HepG2 (cell line): ENCODE measurements around the gene RIPOR3. TPM values are rescaled to one million over a fixed set of nuclear protein-coding genes. Genes with fewer than 3 reads are reported as not detected.

Experiments
- CBX1 ChIP-seq: IDR thresholded peaks from one replicate; pipeline ENCODE4 v1.6.1; 2016; ENCODE audit warnings: antibody characterized with exemption, low read depth
- CBX2 ChIP-seq, 2 experiments: fragments of 200-600 bp in 1 of 2; sonication (generic); formaldehyde crosslinking in 1 of 2; IDR thresholded peaks; 2 replicates each; pipeline versions ENCODE4 v1.7.0 to v1.8.1; 2018 to 2022; ENCODE audit warnings: low read depth in 2 of 2, low read length in 1 of 2, mild to moderate bottlenecking in 1 of 2, missing genetic modification reagents in 1 of 2
- HINFP ChIP-seq: sonication (generic); formaldehyde crosslinking; IDR thresholded peaks from 2 replicates; pipeline ENCODE4 v1.4.0; 2020; ENCODE audit warnings: low read depth, mild to moderate bottlenecking, missing genetic modification reagents
- HMGA1 ChIP-seq: sonication (generic); formaldehyde crosslinking; conservative IDR thresholded peaks from 2 replicates; pipeline ENCODE4 v1.4.0; 2020; ENCODE audit warnings: missing genetic modification reagents
- KLF13 ChIP-seq: sonication (generic); formaldehyde crosslinking; IDR thresholded peaks from 2 replicates; pipeline ENCODE4 v1.4.0; 2020; ENCODE audit warnings: mild to moderate bottlenecking, missing genetic modification reagents
- LRRFIP1 ChIP-seq: sonication (generic); formaldehyde crosslinking; conservative IDR thresholded peaks from 2 replicates; pipeline ENCODE4 v1.4.0; 2020; ENCODE audit warnings: missing genetic modification reagents
- MIER3 ChIP-seq: IDR thresholded peaks from 2 replicates; pipeline ENCODE4 v1.6.1; 2016; ENCODE audit warnings: missing compliant biosample characterization, borderline replicate concordance
- MTF1 ChIP-seq: sonication (generic); formaldehyde crosslinking; IDR thresholded peaks from 2 replicates; pipeline ENCODE4 v1.5.0; 2020; ENCODE audit warnings: missing genetic modification reagents
- NR2F2 ChIP-seq: IDR thresholded peaks from 2 replicates; pipeline ENCODE4 v1.6.1; 2012; ENCODE audit warnings: low read depth, inconsistent platforms, borderline replicate concordance
- RORA ChIP-seq: sonication (generic); formaldehyde crosslinking; IDR thresholded peaks from 2 replicates; pipeline ENCODE4 v1.5.0; 2020; ENCODE audit warnings: mild to moderate bottlenecking, missing genetic modification reagents, moderate library complexity
- STAT6 ChIP-seq: sonication (generic); formaldehyde crosslinking; IDR thresholded peaks from 2 replicates; pipeline ENCODE4 v1.4.0; 2020; ENCODE audit warnings: missing genetic modification reagents, mild to moderate bottlenecking, borderline replicate concordance
- TBP ChIP-seq: sonication (generic); formaldehyde crosslinking; IDR thresholded peaks from 2 replicates; pipeline ENCODE4 v1.5.0; 2020; ENCODE audit warnings: missing genetic modification reagents
- THAP9 ChIP-seq: sonication (generic); formaldehyde crosslinking; IDR thresholded peaks from 2 replicates; pipeline ENCODE4; 2020; ENCODE audit warnings: missing genetic modification reagents, mild to moderate bottlenecking, borderline replicate concordance
- ZBTB43 ChIP-seq: sonication (generic); formaldehyde crosslinking; conservative IDR thresholded peaks from 2 replicates; pipeline ENCODE4 v1.4.0; 2020; ENCODE audit warnings: missing genetic modification reagents
- ZSCAN5A ChIP-seq: sonication (generic); formaldehyde crosslinking; IDR thresholded peaks from 2 replicates; pipeline ENCODE4 v1.8.0; 2022; ENCODE audit warnings: mild to moderate bottlenecking, missing genetic modification reagents, borderline replicate concordance
- polyA plus RNA-seq, 8 experiments: library from polyadenylated mRNA; depleted of rRNA in 3 of 8; stranded (reverse) in 7 of 8; unstranded in 1 of 8; fragments of >200 nt; fragmentation: Illumina TruSeq in 4 of 8; extraction: Trizol in 4 of 8; gene quantifications; 2 replicates each; pipeline versions ENCODE4 v1.2.1 to v1.2.3, GENCODE V29; 2011 to 2016; ENCODE audit warnings: low read depth in 4 of 8, missing spikeins in 1 of 8, mixed read lengths in 1 of 8; ENCODE audit not compliant: insufficient read depth in 1 of 8
- total RNA-seq, 5 experiments: library from RNA; depleted of rRNA; stranded (reverse); fragments of >200 nt; fragmentation: Illumina TruSeq; extraction: Trizol; gene quantifications; 2 replicates each; pipeline ENCODE4 v1.2.3, GENCODE V29; 2016; ENCODE audit warnings: low read depth in 1 of 5

Gene RIPOR3
- total and polyA plus RNA-seq, 2 of the 13 experiments (the other 11 are each of a cell fraction or from before 2014, with no cell fraction given): 0.18 TPM; not detected in 1

- TF ChIP-seq KLF13 (CRISPR knock-in tag): no peak
- TF ChIP-seq LRRFIP1 (CRISPR knock-in tag): no peak
- no peak for TF ChIP-seq THAP9 (CRISPR knock-in tag)
- TF ChIP-seq MIER3: no peak
- no peak for TF ChIP-seq MTF1 (CRISPR knock-in tag)
- no peak for TF ChIP-seq TBP (CRISPR knock-in tag)
- TF ChIP-seq CBX1: no peak
- TF ChIP-seq ZBTB43: 0 out of 2 replicates have a peak, but pooled peaks have one; percentile 19
- no peak for TF ChIP-seq HMGA1
- no peak for TF ChIP-seq NR2F2
- TF ChIP-seq RORA (CRISPR knock-in tag): no peak
- TF ChIP-seq CBX2 (IDR thresholded peaks at IDR 0.05; ENCODE audit: low read depth, low read length): no peak
- TF ChIP-seq CBX2 (CRISPR knock-in tag; IDR thresholded peaks at IDR 0.05; ENCODE audit: low read depth): no peak
- TF ChIP-seq ZSCAN5A (CRISPR knock-in tag): no peak; the same call in 1 of the 2 replicates
- no peak for TF ChIP-seq STAT6 (CRISPR knock-in tag)
- no peak for TF ChIP-seq HINFP (CRISPR knock-in tag)
These were observed 128.0 kb downstream of the RIPOR3 start (continued) for GRCh38 chr20:50563133-50563944.
